Peyer's patch (tissue), 4 donors: ENCODE results near the gene ZNF165.

ENCODE experiments used
- POLR2A ChIP-seq, 2 donors: fragments of 450-650 bp; IDR thresholded peaks; one replicate each; pipeline ENCODE4 v1.5.1; 2017; ENCODE audit warnings: antibody characterized with exemption in 2 of 2, mild to moderate bottlenecking in 2 of 2, moderate library complexity in 2 of 2
- TF ChIP-seq, protein P1 (sequence below), 6 experiments: fragments of 450-650 bp in 4 of 6; fragments of 200-600 bp in 2 of 6; sonication (generic) in 1 of 6; IDR thresholded peaks; one replicate each; pipeline ENCODE4 v1.5.1; 2017 to 2019; ENCODE audit warnings: antibody characterized with exemption in 6 of 6, mild to moderate bottlenecking in 3 of 6, moderate library complexity in 1 of 6

DNA sequence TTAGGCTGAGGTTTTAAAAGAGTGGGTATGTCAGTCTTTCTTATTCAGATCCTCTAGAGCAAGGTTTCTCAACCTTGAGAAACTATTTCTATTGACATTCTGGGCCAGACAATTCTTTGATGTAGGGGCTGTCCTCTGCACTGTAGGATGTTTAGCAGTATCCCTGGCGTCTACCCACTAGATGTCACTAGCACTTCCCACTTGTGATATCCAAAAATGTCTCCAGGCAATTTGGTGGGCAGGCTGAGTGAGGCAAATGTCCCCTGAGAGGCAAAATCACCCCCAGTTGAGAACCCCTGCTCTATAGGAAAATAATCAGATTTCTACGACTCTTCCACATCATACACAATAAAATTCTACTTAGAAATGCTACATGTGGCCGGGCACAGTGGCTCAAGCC, 53.6 kb downstream of the ZNF165 start:
- TF ChIP-seq, protein P1, sequence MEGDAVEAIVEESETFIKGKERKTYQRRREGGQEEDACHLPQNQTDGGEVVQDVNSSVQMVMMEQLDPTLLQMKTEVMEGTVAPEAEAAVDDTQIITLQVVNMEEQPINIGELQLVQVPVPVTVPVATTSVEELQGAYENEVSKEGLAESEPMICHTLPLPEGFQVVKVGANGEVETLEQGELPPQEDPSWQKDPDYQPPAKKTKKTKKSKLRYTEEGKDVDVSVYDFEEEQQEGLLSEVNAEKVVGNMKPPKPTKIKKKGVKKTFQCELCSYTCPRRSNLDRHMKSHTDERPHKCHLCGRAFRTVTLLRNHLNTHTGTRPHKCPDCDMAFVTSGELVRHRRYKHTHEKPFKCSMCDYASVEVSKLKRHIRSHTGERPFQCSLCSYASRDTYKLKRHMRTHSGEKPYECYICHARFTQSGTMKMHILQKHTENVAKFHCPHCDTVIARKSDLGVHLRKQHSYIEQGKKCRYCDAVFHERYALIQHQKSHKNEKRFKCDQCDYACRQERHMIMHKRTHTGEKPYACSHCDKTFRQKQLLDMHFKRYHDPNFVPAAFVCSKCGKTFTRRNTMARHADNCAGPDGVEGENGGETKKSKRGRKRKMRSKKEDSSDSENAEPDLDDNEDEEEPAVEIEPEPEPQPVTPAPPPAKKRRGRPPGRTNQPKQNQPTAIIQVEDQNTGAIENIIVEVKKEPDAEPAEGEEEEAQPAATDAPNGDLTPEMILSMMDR (IDR thresholded peaks at IDR 0.05), result peak in 3 of 6 experiments; percentile 26 to 33 (median 30)
- no peak for TF ChIP-seq POLR2A (IDR thresholded peaks at IDR 0.05)
